HepG2 (cell line): ENCODE data around the gene ART3. TPM values are rescaled to one million over a fixed set of nuclear protein-coding genes. Genes with fewer than 3 reads are reported as not detected.

Source experiments
- ARNT ChIP-seq: fragments of 450-650 bp; IDR thresholded peaks from 2 replicates; pipeline ENCODE4 v1.6.1; 2017
- BHLHE40 ChIP-seq: IDR thresholded peaks from 2 replicates; pipeline ENCODE4 v1.6.1; 2011; ENCODE audit warnings: low read length, improper control_type of control experiment
- SALL1 ChIP-seq: sonication (generic); formaldehyde crosslinking; IDR thresholded peaks from 2 replicates; pipeline ENCODE4 v1.8.0; 2022; ENCODE audit warnings: mild to moderate bottlenecking, missing genetic modification reagents
- ZBTB7A ChIP-seq: sonication (generic); formaldehyde crosslinking; IDR thresholded peaks from 2 replicates; pipeline ENCODE4 v1.8.0; 2022; ENCODE audit warnings: mild to moderate bottlenecking, missing genetic modification reagents
- ZFP90 ChIP-seq: sonication (generic); formaldehyde crosslinking; IDR thresholded peaks from 2 replicates; pipeline ENCODE4 v1.8.0; 2022; ENCODE audit warnings: missing genetic modification reagents, mild to moderate bottlenecking, inconsistent platforms, borderline replicate concordance
- ZNF34 ChIP-seq: sonication (generic); formaldehyde crosslinking; IDR thresholded peaks from 2 replicates; pipeline ENCODE4 v1.4.0; 2020; ENCODE audit warnings: mild to moderate bottlenecking, missing genetic modification reagents, borderline replicate concordance
- polyA plus RNA-seq, 8 experiments: library from polyadenylated mRNA; depleted of rRNA in 3 of 8; stranded (reverse) in 7 of 8; unstranded in 1 of 8; fragments of >200 nt; fragmentation: Illumina TruSeq in 4 of 8; extraction: Trizol in 4 of 8; gene quantifications; 2 replicates each; pipeline versions ENCODE4 v1.2.1 to v1.2.3, GENCODE V29; 2011 to 2016; ENCODE audit warnings: low read depth in 4 of 8, missing spikeins in 1 of 8, mixed read lengths in 1 of 8; ENCODE audit not compliant: insufficient read depth in 1 of 8
- total RNA-seq, 5 experiments: library from RNA; depleted of rRNA; stranded (reverse); fragments of >200 nt; fragmentation: Illumina TruSeq; extraction: Trizol; gene quantifications; 2 replicates each; pipeline ENCODE4 v1.2.3, GENCODE V29; 2016; ENCODE audit warnings: low read depth in 1 of 5
- TF ChIP-seq, protein P1 (sequence below): sonication (generic); formaldehyde crosslinking; IDR thresholded peaks from 2 replicates; pipeline ENCODE4 v1.5.1; 2020; ENCODE audit warnings: missing genetic modification reagents, mild to moderate bottlenecking, borderline replicate concordance
- TF ChIP-seq, protein P2 (sequence below): sonication (generic); formaldehyde crosslinking; IDR thresholded peaks from 2 replicates; pipeline ENCODE4 v1.8.1; 2023; ENCODE audit warnings: mild to moderate bottlenecking, missing genetic modification reagents
- TF ChIP-seq, protein P3 (sequence below): sonication (generic); formaldehyde crosslinking; IDR thresholded peaks from 2 replicates; pipeline ENCODE4 v1.4.0; 2020; ENCODE audit warnings: mild to moderate bottlenecking, missing genetic modification reagents, borderline replicate concordance
- TF ChIP-seq, protein P4 (sequence below): sonication (generic); formaldehyde crosslinking; IDR thresholded peaks from 2 replicates; pipeline ENCODE4 v1.4.0; 2020; ENCODE audit warnings: missing genetic modification reagents
- TF ChIP-seq, protein P5 (sequence below): sonication (generic); formaldehyde crosslinking; IDR thresholded peaks from 2 replicates; pipeline ENCODE4 v1.4.0; 2020; ENCODE audit warnings: missing genetic modification reagents
- TF ChIP-seq, protein P6 (sequence below): sonication (generic); formaldehyde crosslinking; IDR thresholded peaks from 2 replicates; pipeline ENCODE4 v1.4.0; 2020; ENCODE audit warnings: missing genetic modification reagents

The ART3 gene
- total and polyA plus RNA-seq, 2 of the 13 experiments (the other 11 are each of a cell fraction or from before 2014, with no cell fraction given): not detected

DNA sequence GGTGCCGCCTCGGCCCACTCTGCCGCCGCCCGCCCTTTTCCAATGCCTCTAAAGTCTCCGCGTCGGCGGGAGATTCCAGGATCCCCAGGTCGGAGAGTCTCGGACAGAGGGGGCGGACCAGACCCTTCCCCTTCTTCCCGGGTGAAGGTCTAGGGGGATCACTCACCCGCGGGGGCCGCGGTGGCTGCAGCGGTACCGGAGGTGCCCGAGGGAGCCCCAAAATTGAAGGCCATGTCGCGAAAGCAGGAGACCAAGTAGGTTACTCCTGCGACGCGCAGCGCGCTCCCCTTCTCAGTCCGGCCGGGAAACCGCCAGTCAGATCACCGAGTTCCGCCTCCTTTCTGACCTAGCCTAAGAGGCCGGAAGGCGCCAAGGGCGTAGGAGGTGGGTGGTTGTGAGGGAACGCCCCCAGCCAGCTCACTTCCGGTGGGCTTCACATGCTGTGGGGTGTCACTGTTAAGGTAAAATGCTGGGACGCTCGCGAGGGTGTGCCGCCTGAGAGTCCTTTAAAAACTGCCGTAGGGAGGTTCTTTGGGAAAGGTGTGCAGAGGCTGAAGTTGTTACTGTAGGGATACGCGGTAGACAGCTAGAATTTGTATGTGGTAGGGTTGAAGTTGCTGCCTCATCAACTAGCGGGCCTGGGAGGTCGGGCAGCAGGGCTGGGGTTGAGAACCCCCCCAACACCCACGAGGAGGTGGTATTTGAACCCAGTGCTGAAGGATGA, 73.8 kb downstream of the ART3 start, which contains the start of gene NUP54 (continued):
- TF ChIP-seq, protein P1, sequence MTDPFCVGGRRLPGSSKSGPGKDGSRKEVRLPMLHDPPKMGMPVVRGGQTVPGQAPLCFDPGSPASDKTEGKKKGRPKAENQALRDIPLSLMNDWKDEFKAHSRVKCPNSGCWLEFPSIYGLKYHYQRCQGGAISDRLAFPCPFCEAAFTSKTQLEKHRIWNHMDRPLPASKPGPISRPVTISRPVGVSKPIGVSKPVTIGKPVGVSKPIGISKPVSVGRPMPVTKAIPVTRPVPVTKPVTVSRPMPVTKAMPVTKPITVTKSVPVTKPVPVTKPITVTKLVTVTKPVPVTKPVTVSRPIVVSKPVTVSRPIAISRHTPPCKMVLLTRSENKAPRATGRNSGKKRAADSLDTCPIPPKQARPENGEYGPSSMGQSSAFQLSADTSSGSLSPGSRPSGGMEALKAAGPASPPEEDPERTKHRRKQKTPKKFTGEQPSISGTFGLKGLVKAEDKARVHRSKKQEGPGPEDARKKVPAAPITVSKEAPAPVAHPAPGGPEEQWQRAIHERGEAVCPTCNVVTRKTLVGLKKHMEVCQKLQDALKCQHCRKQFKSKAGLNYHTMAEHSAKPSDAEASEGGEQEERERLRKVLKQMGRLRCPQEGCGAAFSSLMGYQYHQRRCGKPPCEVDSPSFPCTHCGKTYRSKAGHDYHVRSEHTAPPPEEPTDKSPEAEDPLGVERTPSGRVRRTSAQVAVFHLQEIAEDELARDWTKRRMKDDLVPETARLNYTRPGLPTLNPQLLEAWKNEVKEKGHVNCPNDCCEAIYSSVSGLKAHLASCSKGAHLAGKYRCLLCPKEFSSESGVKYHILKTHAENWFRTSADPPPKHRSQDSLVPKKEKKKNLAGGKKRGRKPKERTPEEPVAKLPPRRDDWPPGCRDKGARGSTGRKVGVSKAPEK (CRISPR knock-in tag): no peak
- TF ChIP-seq ARNT (no peak), ZNF34 (CRISPR knock-in tag) (peak; percentile 90; the same call in 1 of the 2 replicates), BHLHE40 (peak; percentile 32), ZBTB7A (CRISPR knock-in tag) (peak; percentile 17; the same call in 1 of the 2 replicates), SALL1 (CRISPR knock-in tag) (peak; percentile 87), ZFP90 (CRISPR knock-in tag) (peak; percentile 97)
- TF ChIP-seq, protein P2, sequence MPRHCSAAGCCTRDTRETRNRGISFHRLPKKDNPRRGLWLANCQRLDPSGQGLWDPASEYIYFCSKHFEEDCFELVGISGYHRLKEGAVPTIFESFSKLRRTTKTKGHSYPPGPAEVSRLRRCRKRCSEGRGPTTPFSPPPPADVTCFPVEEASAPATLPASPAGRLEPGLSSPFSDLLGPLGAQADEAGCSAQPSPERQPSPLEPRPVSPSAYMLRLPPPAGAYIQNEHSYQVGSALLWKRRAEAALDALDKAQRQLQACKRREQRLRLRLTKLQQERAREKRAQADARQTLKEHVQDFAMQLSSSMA (CRISPR knock-in tag): 0 out of 2 replicates have a peak, but pooled peaks have one; percentile 63
- TF ChIP-seq, protein P3, sequence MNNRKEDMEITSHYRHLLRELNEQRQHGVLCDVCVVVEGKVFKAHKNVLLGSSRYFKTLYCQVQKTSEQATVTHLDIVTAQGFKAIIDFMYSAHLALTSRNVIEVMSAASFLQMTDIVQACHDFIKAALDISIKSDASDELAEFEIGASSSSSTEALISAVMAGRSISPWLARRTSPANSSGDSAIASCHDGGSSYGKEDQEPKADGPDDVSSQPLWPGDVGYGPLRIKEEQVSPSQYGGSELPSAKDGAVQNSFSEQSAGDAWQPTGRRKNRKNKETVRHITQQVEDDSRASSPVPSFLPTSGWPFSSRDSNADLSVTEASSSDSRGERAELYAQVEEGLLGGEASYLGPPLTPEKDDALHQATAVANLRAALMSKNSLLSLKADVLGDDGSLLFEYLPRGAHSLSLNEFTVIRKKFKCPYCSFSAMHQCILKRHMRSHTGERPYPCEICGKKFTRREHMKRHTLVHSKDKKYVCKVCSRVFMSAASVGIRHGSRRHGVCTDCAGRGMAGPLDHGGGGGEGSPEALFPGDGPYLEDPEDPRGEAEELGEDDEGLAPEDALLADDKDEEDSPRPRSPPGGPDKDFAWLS (CRISPR knock-in tag): peak; percentile 60; the same call in 1 of the 2 replicates
- TF ChIP-seq, protein P4, sequence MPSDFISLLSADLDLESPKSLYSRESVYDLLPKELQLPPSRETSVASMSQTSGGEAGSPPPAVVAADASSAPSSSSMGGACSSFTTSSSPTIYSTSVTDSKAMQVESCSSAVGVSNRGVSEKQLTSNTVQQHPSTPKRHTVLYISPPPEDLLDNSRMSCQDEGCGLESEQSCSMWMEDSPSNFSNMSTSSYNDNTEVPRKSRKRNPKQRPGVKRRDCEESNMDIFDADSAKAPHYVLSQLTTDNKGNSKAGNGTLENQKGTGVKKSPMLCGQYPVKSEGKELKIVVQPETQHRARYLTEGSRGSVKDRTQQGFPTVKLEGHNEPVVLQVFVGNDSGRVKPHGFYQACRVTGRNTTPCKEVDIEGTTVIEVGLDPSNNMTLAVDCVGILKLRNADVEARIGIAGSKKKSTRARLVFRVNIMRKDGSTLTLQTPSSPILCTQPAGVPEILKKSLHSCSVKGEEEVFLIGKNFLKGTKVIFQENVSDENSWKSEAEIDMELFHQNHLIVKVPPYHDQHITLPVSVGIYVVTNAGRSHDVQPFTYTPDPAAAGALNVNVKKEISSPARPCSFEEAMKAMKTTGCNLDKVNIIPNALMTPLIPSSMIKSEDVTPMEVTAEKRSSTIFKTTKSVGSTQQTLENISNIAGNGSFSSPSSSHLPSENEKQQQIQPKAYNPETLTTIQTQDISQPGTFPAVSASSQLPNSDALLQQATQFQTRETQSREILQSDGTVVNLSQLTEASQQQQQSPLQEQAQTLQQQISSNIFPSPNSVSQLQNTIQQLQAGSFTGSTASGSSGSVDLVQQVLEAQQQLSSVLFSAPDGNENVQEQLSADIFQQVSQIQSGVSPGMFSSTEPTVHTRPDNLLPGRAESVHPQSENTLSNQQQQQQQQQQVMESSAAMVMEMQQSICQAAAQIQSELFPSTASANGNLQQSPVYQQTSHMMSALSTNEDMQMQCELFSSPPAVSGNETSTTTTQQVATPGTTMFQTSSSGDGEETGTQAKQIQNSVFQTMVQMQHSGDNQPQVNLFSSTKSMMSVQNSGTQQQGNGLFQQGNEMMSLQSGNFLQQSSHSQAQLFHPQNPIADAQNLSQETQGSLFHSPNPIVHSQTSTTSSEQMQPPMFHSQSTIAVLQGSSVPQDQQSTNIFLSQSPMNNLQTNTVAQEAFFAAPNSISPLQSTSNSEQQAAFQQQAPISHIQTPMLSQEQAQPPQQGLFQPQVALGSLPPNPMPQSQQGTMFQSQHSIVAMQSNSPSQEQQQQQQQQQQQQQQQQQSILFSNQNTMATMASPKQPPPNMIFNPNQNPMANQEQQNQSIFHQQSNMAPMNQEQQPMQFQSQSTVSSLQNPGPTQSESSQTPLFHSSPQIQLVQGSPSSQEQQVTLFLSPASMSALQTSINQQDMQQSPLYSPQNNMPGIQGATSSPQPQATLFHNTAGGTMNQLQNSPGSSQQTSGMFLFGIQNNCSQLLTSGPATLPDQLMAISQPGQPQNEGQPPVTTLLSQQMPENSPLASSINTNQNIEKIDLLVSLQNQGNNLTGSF (CRISPR knock-in tag): peak; percentile 71; the same call in 1 of the 2 replicates
- TF ChIP-seq, protein P5, sequence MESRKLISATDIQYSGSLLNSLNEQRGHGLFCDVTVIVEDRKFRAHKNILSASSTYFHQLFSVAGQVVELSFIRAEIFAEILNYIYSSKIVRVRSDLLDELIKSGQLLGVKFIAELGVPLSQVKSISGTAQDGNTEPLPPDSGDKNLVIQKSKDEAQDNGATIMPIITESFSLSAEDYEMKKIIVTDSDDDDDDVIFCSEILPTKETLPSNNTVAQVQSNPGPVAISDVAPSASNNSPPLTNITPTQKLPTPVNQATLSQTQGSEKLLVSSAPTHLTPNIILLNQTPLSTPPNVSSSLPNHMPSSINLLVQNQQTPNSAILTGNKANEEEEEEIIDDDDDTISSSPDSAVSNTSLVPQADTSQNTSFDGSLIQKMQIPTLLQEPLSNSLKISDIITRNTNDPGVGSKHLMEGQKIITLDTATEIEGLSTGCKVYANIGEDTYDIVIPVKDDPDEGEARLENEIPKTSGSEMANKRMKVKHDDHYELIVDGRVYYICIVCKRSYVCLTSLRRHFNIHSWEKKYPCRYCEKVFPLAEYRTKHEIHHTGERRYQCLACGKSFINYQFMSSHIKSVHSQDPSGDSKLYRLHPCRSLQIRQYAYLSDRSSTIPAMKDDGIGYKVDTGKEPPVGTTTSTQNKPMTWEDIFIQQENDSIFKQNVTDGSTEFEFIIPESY (CRISPR knock-in tag): peak; percentile 74; the same call in 1 of the 2 replicates
- TF ChIP-seq, protein P6, sequence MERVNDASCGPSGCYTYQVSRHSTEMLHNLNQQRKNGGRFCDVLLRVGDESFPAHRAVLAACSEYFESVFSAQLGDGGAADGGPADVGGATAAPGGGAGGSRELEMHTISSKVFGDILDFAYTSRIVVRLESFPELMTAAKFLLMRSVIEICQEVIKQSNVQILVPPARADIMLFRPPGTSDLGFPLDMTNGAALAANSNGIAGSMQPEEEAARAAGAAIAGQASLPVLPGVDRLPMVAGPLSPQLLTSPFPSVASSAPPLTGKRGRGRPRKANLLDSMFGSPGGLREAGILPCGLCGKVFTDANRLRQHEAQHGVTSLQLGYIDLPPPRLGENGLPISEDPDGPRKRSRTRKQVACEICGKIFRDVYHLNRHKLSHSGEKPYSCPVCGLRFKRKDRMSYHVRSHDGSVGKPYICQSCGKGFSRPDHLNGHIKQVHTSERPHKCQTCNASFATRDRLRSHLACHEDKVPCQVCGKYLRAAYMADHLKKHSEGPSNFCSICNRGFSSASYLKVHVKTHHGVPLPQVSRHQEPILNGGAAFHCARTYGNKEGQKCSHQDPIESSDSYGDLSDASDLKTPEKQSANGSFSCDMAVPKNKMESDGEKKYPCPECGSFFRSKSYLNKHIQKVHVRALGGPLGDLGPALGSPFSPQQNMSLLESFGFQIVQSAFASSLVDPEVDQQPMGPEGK (CRISPR knock-in tag): peak; percentile 61; the same call in 1 of the 2 replicates
